Activated CD8-positive, alpha-beta T cell treated with anti-CD3 and anti-CD28 coated beads for 36 hours (primary cell): ENCODE results near the gene MCCC1. TPM values are rescaled to one million over a fixed set of nuclear protein-coding genes. Genes with fewer than 3 reads are reported as not detected.

Experiments used
- ATAC-seq: fragments of 200-7000 bp; cut with Tn5 transposase; one replicate; pipeline ENCODE4 v1.10.0; 2021; ENCODE audit warnings: mild to moderate bottlenecking, moderate library complexity
- CTCF ChIA-PET: fragments of 350-600 bp; sonication (Branson Sonifier 250); formaldehyde crosslinking; loops from one replicate; lab custom pipeline; 2021; ENCODE audit warnings: antibody characterized with exemption; lab: Charles Lee
- POLR2A ChIA-PET: fragments of 350-600 bp; sonication (Branson Sonifier 250); formaldehyde crosslinking; loops from one replicate; lab custom pipeline; 2021; ENCODE audit warnings: antibody characterized with exemption; lab: Charles Lee
- DNase-seq: peaks from one replicate; pipeline ENCODE4 v3.0.0-alpha.2; 2020
- H3K27ac Mint-ChIP-seq: one replicate; pipeline ENCODE4 v1.8.0; 2021; ENCODE audit warnings: mild to moderate bottlenecking, mixed read lengths
- H3K27me3 Mint-ChIP-seq: one replicate; pipeline ENCODE4 v1.8.0; 2021; ENCODE audit warnings: mixed read lengths
- H3K36me3 Mint-ChIP-seq: one replicate; pipeline ENCODE4 v1.8.0; 2021; ENCODE audit warnings: low read depth, mixed read lengths
- H3K4me1 Mint-ChIP-seq: one replicate; pipeline ENCODE4 v1.8.0; 2021; ENCODE audit warnings: low read depth, mixed read lengths
- H3K4me3 Mint-ChIP-seq: one replicate; pipeline ENCODE4 v1.8.0; 2021; ENCODE audit warnings: mild to moderate bottlenecking, moderate library complexity, mixed read lengths
- H3K9me3 Mint-ChIP-seq: one replicate; pipeline ENCODE4 v1.8.0; 2021; ENCODE audit warnings: mixed read lengths
- intact Hi-C: fragments of 100-400 bp; cut with micrococcal nuclease; formaldehyde crosslinking; loops from one replicate; pipeline ENCODE4 v1.10.0; 2022
- total RNA-seq, 2 experiments: library from RNA; stranded (reverse); gene quantifications; one replicate each; pipeline ENCODE4 v1.2.3, GENCODE V29; 2021
- TF ChIP-seq, protein P1 (sequence below): fragments of 200-600 bp; IDR thresholded peaks from one replicate; pipeline ENCODE4 v1.8.0; 2022; ENCODE audit warnings: antibody characterized with exemption, mild to moderate bottlenecking

The MCCC1 gene
- total RNA-seq, 2 experiments from 2014 or later, result 35.0 to 38.0 TPM

DNA sequence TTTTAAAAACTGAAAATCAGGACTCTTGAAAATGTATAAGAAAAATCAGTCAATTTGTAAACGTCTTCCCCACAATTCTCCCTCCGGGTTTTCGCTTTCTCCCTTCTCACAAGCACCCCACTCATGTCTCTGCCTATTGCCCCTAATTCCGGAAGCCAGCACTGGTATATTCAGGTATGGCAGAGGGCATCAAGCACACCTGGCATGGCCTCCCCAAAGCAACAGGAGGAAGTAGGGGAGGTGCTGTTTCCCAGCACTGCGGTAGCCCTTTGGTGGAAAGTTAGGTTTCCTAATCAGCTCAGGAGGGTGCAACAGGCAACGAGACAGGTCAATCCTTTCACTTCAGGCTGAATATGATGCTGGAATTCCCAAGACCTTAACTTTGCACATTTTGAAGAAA, 33.1 kb upstream of the MCCC1 start:
- Mint-ChIP-seq H3K4me3 (no peak overlapping the region), H3K27me3 (no peaks in the 10 kb centered on the region), H3K4me1 (no peaks in the 10 kb centered on the region), H3K36me3 (peaks cover 18% of the 10 kb centered on the region), H3K9me3 (peaks cover 7% of the 10 kb centered on the region), H3K27ac (no peak overlapping the region)
- ChIA-PET POLR2A (no interaction called here), CTCF (interaction anchor here (0.6 to 4.0 kb wide), 3 partner anchors 10 to 52 kb away, joined by 3 to 15 read pairs (median 4); no protein-coding TSS in a partner anchor)
- TF ChIP-seq, protein P1, sequence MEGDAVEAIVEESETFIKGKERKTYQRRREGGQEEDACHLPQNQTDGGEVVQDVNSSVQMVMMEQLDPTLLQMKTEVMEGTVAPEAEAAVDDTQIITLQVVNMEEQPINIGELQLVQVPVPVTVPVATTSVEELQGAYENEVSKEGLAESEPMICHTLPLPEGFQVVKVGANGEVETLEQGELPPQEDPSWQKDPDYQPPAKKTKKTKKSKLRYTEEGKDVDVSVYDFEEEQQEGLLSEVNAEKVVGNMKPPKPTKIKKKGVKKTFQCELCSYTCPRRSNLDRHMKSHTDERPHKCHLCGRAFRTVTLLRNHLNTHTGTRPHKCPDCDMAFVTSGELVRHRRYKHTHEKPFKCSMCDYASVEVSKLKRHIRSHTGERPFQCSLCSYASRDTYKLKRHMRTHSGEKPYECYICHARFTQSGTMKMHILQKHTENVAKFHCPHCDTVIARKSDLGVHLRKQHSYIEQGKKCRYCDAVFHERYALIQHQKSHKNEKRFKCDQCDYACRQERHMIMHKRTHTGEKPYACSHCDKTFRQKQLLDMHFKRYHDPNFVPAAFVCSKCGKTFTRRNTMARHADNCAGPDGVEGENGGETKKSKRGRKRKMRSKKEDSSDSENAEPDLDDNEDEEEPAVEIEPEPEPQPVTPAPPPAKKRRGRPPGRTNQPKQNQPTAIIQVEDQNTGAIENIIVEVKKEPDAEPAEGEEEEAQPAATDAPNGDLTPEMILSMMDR, result no peak
- no peak for DNase-seq
- ATAC-seq, result no peak
- intact Hi-C loops, result no loop called here

- POLR2A ChIA-PET, result no interaction called here
- H3K27me3 Mint-ChIP-seq, result no peaks in the 10 kb centered on the region
- intact Hi-C loops, result no loop called here
- H3K27ac Mint-ChIP-seq, result no peak overlapping the region
- TF ChIP-seq, protein P1, result no peak
- ATAC-seq, result no peak
- peaks cover 7% of the 10 kb centered on the region for H3K9me3 Mint-ChIP-seq
- CTCF ChIA-PET, result interaction anchor here (4.0 kb wide), 1 partner anchor 9 kb away, joined by 15 read pairs; no protein-coding TSS in a partner anchor
- peaks cover 18% of the 10 kb centered on the region for H3K36me3 Mint-ChIP-seq
- H3K4me3 Mint-ChIP-seq, result no peak overlapping the region
- no peak for DNase-seq
- H3K4me1 Mint-ChIP-seq, result no peaks in the 10 kb centered on the region
Measured at GRCh38 chr3:183131735-183132134, 32.4 kb upstream of the MCCC1 start.

GRCh38 chr3:183131186-183131725, 32.0 kb upstream of the MCCC1 start:
- TF ChIP-seq, protein P1, result no peak
- H3K9me3 Mint-ChIP-seq, result peaks cover 7% of the 10 kb centered on the region
- intact Hi-C loops, result no loop called here
- ChIA-PET CTCF (interaction anchor here (4.0 kb wide), 1 partner anchor 9 kb away, joined by 15 read pairs; no protein-coding TSS in a partner anchor), POLR2A (no interaction called here)
- no peaks in the 10 kb centered on the region for H3K27me3 Mint-ChIP-seq
- H3K27ac Mint-ChIP-seq, result no peak overlapping the region
- DNase-seq (no peak), ATAC-seq (no peak)
- peaks cover 18% of the 10 kb centered on the region for H3K36me3 Mint-ChIP-seq
- no peak overlapping the region for H3K4me3 Mint-ChIP-seq
- no peaks in the 10 kb centered on the region for H3K4me1 Mint-ChIP-seq

GRCh38 chr3:183129243-183129642, 29.9 kb upstream of the MCCC1 start:
- peaks cover 18% of the 10 kb centered on the region for H3K36me3 Mint-ChIP-seq
- CTCF ChIA-PET, result interaction anchor here (0.7 kb wide), 1 partner anchor 13 kb away, joined by 3 read pairs; no protein-coding TSS in a partner anchor
- ATAC-seq (no peak), DNase-seq (no peak)
- intact Hi-C loops, result no loop called here
- no peaks in the 10 kb centered on the region for H3K27me3 Mint-ChIP-seq
- no peak overlapping the region for H3K27ac Mint-ChIP-seq
- POLR2A ChIA-PET, result no interaction called here
- no peak overlapping the region for H3K4me3 Mint-ChIP-seq
- H3K4me1 Mint-ChIP-seq, result no peaks in the 10 kb centered on the region
- H3K9me3 Mint-ChIP-seq, result peaks cover 7% of the 10 kb centered on the region
- TF ChIP-seq, protein P1, result no peak

DNA sequence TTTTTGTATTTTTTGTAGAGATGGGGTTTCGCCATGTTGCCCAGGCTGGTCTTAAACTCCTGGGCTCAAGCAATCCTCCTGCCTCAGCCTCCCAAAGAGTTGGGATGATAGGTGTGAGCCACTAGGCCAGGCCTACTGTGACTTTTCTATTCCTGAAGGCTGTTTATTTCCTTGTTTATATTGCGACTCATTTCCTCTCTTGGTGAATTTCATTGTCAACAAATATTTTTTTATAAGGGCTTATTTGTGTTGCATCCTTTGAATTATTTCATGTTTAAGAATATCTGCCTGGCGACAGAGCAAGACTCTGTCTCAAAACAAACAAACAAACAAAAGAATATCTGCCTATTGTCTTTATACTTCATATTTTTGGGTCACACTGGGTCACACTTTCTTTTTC, 29.4 kb upstream of the MCCC1 start:
- DNase-seq (no peak), ATAC-seq (no peak)
- POLR2A ChIA-PET, result interaction anchor here (0.9 kb wide), 1 partner anchor 157 kb away, joined by 3 read pairs; no protein-coding TSS in a partner anchor
- intact Hi-C loops, result no loop called here
- Mint-ChIP-seq H3K27me3 (no peaks in the 10 kb centered on the region), H3K4me3 (no peak overlapping the region), H3K9me3 (peaks cover 7% of the 10 kb centered on the region), H3K4me1 (peaks cover 3% of the 10 kb centered on the region), H3K36me3 (peaks cover 18% of the 10 kb centered on the region), H3K27ac (no peak overlapping the region)
- TF ChIP-seq, protein P1, result no peak
- CTCF ChIA-PET, result interaction anchor here (0.7 kb wide), 2 partner anchors 14 to 258 kb away, joined by 3 read pairs; no protein-coding TSS in a partner anchor
